ENCODE results near the gene TMEM169. TPM values are rescaled to one million over a fixed set of nuclear protein-coding genes. Genes with fewer than 3 reads are reported as not detected.
A peak's percentile ranks its signal among the peaks of the same experiment; 100 is the strongest.

The TMEM169 gene
- total RNA-seq, 2 donors from 2014 or later: 1.4 to 1.5 TPM

DNA sequence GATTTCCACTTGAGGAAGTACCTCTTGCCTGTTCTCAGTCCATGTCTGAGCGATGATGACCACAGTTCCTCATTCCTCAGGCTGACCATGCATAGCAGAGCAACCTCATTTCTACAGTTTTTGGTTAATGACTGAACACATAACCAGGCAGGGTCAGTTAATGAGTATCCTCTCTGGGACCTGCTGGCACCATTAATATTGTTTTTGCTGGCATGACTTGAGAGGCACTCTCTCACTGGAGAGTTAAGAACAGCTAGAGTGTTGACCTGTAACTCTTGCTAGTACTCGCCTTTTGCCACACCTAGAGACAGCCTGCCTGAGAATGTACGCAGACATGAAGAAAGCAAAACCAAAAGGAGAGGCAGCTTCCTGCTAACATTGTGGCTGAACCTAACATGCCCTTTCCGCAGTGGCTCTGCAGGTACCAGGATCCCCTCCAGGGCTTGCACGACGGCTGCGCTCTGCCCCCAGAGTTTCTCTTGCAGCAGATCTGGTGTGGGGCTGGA is 24.0 kb upstream of the TMEM169 start:
- peaks cover 23% of the 10 kb centered on the region for H3K4me1 Mint-ChIP-seq
- no peaks in the 10 kb centered on the region for H3K9me3 Mint-ChIP-seq
- peak overlapping the region; percentile 86 for H3K4me3 Mint-ChIP-seq
- peaks cover 25% of the 10 kb centered on the region for H3K36me3 Mint-ChIP-seq (ENCODE audit: low read depth)
- ATAC-seq (replicated peaks): peak; percentile 91
- H3K27ac Mint-ChIP-seq: peak overlapping the region; percentile 94
- no peaks in the 10 kb centered on the region for H3K27me3 Mint-ChIP-seq

DNA sequence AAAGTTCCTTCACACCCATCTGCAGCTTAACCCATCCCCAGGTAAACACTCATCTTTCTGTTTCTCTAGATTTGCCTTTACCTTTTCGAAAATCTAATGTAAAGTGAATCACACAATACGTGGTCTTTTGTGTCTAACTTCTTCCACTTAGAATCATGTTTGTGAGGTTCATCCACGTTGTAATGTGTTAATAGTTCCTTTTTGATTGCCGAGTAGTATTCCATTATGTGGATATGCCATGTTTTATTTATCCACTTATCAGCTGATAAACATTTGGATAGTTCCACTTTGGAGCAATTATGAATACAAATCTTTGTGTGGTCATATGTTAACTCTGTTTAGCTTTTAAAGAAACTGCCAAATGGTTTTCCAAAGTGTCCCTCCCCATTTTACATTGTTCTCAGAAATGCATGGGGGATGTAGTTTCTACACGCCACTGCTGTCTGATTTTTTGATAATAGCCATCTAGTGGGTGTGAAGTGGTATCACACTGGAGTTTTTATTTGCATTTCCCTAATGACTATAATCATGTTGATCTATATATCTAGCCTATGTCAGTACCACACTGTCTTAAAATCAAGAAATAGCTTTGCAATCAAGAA is 22.4 kb upstream of the TMEM169 start:
- no peak for ATAC-seq (replicated peaks)
- Mint-ChIP-seq H3K4me1 (peaks cover 23% of the 10 kb centered on the region), H3K27ac (peak overlapping the region; percentile 9), H3K36me3 (ENCODE audit: low read depth) (peaks cover 36% of the 10 kb centered on the region), H3K4me3 (peak overlapping the region; percentile 86), H3K27me3 (no peaks in the 10 kb centered on the region), H3K9me3 (no peaks in the 10 kb centered on the region)

DNA sequence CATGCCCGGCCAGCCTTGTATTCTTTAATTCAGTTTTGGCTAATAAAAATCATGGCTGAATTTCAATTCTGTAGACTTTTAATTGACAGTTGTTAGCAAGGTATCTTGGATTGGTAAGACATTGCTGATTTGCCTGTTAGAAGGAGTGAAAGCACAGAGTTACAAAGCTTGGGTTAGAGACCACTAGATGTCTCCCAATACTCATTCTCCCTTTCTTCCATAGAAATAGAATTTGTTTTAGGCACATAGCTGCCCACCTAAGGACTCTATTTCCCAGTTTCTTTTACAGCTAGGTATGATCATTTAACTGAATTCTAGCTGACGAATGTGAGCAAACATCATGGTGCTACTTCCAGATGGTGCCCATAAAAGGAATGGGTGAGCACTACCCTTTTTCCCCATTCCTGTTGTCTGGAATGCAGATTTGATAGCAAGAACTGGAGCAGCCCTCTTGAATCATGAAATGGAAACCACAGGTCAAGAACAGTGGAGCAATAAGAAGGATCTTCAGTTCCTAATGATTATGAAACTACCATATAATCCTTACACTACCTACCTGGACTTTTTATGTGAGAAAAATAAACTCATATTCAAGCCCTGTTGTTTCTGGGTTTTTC is 17.6 kb upstream of the TMEM169 start:
- Mint-ChIP-seq H3K27me3 (no peaks in the 10 kb centered on the region), H3K4me3 (no peak overlapping the region), H3K27ac (no peak overlapping the region), H3K9me3 (no peaks in the 10 kb centered on the region), H3K4me1 (peaks cover 7% of the 10 kb centered on the region), H3K36me3 (ENCODE audit: low read depth) (peaks cover 46% of the 10 kb centered on the region)
- ATAC-seq (replicated peaks): no peak

DNA sequence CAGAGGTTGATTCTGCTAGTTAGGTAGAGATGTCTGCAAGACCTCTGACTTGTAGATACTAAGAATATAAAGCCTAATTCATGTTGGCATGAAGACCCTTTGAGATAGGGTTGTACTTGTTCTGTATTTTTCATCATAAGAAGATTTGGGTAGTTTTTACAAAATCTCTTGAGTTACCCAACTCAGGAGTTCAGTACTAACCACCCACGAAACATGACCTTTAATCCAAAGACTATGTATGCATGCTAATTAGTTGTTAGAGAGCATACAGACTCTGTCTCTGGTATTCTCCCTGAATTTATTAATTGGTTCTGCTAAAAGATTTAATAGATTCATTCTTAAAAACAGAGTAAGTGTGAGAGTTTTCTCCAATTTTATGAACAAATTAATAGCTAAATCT is 17.1 kb upstream of the TMEM169 start:
- Mint-ChIP-seq H3K27ac (no peak overlapping the region), H3K9me3 (no peaks in the 10 kb centered on the region), H3K36me3 (ENCODE audit: low read depth) (peaks cover 46% of the 10 kb centered on the region), H3K4me3 (no peak overlapping the region), H3K27me3 (no peaks in the 10 kb centered on the region), H3K4me1 (peaks cover 10% of the 10 kb centered on the region)
- ATAC-seq (replicated peaks): no peak

DNA sequence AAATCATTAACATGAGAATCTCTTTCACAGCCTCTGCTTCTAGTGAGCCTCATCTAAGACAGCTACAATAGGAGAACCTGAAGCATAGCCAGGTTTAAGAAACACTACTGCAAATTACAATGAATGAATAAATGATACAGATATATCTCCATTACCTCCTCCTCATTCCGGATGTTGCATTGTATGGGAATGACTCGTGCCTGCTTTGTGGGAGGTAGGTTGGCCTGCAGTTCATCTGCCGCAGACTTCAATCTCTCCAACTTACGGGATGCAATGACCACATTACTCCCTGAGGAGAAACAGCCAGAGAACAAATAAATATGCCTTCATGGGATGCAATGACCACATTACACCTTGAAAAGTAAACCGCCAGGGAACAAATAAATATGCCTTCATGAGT is 15.5 kb upstream of the TMEM169 start:
- H3K27ac Mint-ChIP-seq: no peak overlapping the region
- peaks cover 10% of the 10 kb centered on the region for H3K4me1 Mint-ChIP-seq
- no peaks in the 10 kb centered on the region for H3K9me3 Mint-ChIP-seq
- H3K36me3 Mint-ChIP-seq (ENCODE audit: low read depth): peaks cover 46% of the 10 kb centered on the region
- no peak overlapping the region for H3K4me3 Mint-ChIP-seq
- no peak for ATAC-seq (replicated peaks)
- no peaks in the 10 kb centered on the region for H3K27me3 Mint-ChIP-seq

DNA sequence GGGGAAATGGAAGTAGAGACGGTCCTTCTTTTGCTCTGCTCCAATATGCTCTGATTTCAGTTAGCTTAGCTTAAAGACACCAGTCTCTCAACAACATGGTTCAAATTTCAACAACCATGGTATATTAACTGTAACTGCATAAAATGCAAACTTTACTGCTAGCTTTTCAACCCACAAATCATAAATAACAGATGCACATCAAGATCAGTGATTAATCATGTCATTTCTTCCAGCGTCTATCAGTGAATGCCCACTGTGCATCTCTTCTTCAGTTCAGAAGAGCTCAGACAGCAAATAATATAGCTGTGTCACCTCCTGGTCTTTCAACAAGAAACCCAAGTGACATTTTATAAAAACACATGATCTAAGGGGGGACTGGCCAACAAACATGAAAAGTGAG is 12.7 kb upstream of the TMEM169 start:
- Mint-ChIP-seq H3K4me1 (peaks cover 10% of the 10 kb centered on the region), H3K9me3 (no peaks in the 10 kb centered on the region), H3K36me3 (ENCODE audit: low read depth) (peaks cover 29% of the 10 kb centered on the region), H3K27ac (no peak overlapping the region), H3K27me3 (no peaks in the 10 kb centered on the region), H3K4me3 (no peak overlapping the region)
- ATAC-seq (replicated peaks): no peak

DNA sequence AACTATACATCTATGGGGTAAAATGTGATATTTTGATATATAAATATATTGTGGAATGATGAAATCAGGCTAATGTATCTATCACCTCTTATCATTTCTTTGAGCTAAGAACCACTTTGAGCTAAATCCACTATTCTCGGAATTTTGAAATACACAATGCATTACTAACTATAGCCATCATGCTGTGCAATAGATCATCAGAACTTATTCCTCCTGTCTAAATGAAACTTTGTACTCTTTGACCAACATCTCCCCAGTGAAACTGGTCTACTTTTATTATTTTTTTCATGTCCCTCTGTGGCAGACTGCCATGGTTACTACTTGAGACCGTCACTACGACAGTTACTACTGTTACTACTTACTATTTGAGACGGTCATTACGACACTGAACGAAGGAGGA is 11.5 kb upstream of the TMEM169 start:
- Mint-ChIP-seq H3K27ac (no peak overlapping the region), H3K36me3 (ENCODE audit: low read depth) (peaks cover 28% of the 10 kb centered on the region), H3K9me3 (no peaks in the 10 kb centered on the region), H3K4me1 (peaks cover 20% of the 10 kb centered on the region), H3K4me3 (no peak overlapping the region), H3K27me3 (no peaks in the 10 kb centered on the region)
- ATAC-seq (replicated peaks): no peak

DNA sequence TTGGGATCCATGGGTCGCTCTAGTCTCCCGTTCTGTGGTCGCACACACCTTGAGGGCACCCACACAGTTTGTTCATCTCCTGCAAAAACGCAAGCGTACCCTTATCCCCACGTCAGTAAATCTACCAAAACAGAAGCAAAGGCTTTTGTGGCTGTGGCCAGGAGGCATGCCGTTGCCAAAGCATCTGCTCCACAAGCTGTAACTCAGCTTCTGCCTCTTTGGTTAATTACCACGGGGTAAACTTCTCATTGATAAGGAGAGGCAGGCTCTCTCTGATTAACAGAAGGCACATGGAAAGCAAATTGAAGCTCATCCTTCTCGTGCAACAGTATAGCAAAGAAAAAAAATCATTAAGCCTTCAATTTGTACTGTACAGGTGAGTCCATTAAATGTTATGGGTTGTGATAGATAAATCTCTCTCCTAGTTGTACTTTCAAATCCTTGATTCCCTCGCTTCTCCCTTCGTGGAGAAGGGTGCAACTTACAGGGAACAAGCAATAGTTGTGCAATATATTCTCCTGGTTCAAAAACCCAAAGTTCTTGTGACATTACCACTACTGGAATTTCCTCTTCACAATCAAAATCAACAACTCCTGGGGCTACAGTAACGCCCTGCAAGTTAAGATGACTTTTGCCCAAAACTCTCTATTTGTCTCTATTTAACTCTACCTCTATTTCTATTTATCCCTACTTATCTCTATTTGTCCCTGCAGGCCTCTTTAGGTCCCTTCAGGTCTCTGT is 10.4 kb upstream of the TMEM169 start:
- H3K27me3 Mint-ChIP-seq: no peaks in the 10 kb centered on the region
- H3K4me1 Mint-ChIP-seq: peaks cover 25% of the 10 kb centered on the region
- no peak overlapping the region for H3K27ac Mint-ChIP-seq
- H3K4me3 Mint-ChIP-seq: no peak overlapping the region
- H3K36me3 Mint-ChIP-seq (ENCODE audit: low read depth): peaks cover 24% of the 10 kb centered on the region
- no peaks in the 10 kb centered on the region for H3K9me3 Mint-ChIP-seq
- ATAC-seq (replicated peaks): no peak

DNA sequence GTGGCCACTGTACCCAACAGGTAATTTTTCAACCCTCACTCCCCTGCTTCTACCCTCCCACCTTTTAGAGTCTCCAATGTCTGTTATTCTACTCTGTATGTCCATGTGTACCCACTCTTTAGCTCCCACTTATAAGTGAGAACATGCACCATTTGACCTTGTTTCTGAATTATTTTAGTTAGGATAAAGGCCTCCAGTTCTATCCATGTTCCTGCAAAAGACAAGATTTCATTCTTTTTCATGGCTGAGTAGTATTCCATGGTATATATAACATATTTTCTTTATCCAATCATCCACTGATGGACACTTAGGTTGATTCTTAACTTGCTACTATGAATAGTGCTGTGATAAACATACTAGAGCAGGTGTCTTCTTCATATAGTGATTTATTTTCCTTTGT is 9.2 kb upstream of the TMEM169 start:
- Mint-ChIP-seq H3K9me3 (no peaks in the 10 kb centered on the region), H3K27me3 (no peaks in the 10 kb centered on the region), H3K4me1 (peaks cover 25% of the 10 kb centered on the region), H3K36me3 (ENCODE audit: low read depth) (peaks cover 22% of the 10 kb centered on the region), H3K4me3 (no peak overlapping the region), H3K27ac (no peak overlapping the region)
- no peak for ATAC-seq (replicated peaks)

DNA sequence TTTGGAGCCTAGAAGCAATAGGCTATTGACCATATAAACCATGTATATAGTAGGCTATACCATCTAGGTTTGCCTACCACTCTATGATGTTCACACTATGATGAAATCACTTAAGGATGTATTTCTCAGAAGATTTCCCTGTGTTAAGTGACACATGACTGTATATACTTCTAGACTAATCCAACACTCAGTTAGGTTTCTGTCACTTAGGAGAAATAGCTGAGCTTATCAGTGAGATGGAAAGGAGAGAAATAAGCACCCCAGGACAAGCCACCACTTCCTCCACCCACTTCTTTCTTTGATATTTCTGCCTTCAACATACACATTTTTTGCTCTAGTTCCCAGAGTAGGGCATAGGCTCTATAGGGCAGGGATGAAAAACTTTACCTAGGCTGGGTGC is 7.9 kb upstream of the TMEM169 start:
- Mint-ChIP-seq H3K9me3 (no peaks in the 10 kb centered on the region), H3K27me3 (no peaks in the 10 kb centered on the region), H3K27ac (peak overlapping the region; percentile 61), H3K4me3 (no peak overlapping the region), H3K36me3 (ENCODE audit: low read depth) (peaks cover 22% of the 10 kb centered on the region), H3K4me1 (peaks cover 25% of the 10 kb centered on the region)
- ATAC-seq (replicated peaks): peak; percentile 60

DNA sequence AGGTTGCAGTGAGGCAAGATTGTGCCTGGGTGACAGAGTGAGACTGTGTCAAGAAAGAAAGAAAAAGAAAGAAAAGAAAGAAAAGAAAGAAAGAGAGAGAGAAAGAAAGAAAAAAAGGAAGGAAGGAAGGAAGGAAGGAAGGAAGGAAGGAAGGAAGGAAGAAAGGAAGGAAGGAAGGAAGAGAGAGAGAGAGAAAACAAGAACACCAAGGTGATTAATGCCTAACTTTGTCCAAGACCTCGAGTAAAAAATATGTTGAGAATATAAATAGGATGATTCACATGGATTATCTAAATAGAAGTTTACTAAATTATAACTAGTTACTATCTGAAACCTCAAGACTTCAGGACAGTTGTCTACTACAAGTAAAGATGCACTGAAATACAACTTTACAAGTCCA is 7.3 kb upstream of the TMEM169 start:
- H3K4me1 Mint-ChIP-seq: peaks cover 21% of the 10 kb centered on the region
- ATAC-seq (replicated peaks): no peak
- no peak overlapping the region for H3K4me3 Mint-ChIP-seq
- no peaks in the 10 kb centered on the region for H3K27me3 Mint-ChIP-seq
- peak overlapping the region; percentile 61 for H3K27ac Mint-ChIP-seq
- H3K9me3 Mint-ChIP-seq: no peaks in the 10 kb centered on the region
- peaks cover 22% of the 10 kb centered on the region for H3K36me3 Mint-ChIP-seq (ENCODE audit: low read depth)

DNA sequence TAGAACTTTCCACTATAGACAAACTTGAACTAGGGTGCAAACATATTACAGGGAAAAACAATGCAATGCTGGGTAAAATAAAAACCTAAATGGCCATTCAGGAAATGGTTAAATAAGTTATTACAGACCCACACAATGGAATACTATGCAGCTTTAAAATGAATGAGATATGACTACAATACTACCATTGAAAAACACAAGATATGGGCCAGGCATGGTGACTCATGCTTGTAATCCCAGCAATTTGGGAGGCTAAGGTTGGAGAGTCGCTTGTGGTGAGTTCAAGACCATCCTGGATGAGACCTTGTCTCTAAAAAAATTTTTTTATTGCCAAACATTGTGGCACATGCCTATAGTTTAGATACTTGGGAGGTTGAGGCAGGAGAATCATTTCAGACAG is 6.9 kb upstream of the TMEM169 start:
- H3K36me3 Mint-ChIP-seq (ENCODE audit: low read depth): peaks cover 22% of the 10 kb centered on the region
- H3K27ac Mint-ChIP-seq: no peak overlapping the region
- H3K4me3 Mint-ChIP-seq: no peak overlapping the region
- H3K9me3 Mint-ChIP-seq: no peaks in the 10 kb centered on the region
- H3K4me1 Mint-ChIP-seq: peaks cover 21% of the 10 kb centered on the region
- H3K27me3 Mint-ChIP-seq: no peaks in the 10 kb centered on the region
- ATAC-seq (replicated peaks): no peak

DNA sequence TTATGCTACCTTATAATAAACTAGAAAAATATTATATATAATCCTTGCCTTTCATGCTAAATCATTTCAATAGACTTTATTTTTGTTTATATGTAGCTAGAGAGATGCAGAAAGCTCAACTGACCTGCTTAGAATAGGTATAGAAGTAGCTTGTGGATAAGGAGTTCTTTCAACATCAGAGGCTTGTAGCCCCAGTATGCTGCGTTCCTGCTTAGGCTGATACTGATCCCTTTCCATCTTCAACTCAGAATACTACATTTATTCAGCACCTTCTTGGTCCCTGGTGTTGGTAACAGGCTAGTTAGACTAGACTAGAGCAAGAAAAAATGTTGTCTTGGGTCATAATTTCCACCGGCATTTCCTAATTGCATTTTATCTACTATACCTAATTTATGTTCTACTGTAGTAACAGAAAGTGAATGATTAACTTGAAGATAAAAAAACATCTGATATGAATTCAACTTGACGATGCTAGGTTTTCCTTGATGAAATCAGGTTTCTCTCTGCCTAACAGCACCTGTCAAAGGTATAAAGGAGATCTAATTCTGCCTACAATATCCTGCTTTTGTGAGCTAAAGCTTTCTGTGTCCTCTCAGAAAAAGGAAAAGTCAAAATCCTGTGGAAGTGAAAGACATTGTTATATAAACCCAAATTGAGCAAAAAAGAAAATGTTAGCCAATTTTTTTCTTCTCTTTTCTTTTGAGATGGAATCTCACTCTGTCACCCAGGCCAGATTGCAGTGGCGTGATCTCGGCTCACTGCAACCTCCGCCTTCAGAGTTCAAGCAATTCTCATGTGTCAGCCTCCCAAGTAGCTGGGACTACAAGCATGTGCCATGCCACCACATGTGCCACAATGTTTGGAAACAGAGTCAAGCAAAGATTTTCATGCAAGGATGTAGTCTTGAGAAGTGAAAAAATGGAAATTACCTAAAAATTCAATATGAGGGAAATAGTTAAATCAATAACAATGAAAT is 5.9 kb upstream of the TMEM169 start:
- Mint-ChIP-seq H3K27me3 (no peaks in the 10 kb centered on the region), H3K4me3 (no peak overlapping the region), H3K27ac (peak overlapping the region; percentile 41), H3K36me3 (ENCODE audit: low read depth) (peaks cover 22% of the 10 kb centered on the region), H3K9me3 (no peaks in the 10 kb centered on the region), H3K4me1 (peaks cover 25% of the 10 kb centered on the region)
- no peak for ATAC-seq (replicated peaks)

DNA sequence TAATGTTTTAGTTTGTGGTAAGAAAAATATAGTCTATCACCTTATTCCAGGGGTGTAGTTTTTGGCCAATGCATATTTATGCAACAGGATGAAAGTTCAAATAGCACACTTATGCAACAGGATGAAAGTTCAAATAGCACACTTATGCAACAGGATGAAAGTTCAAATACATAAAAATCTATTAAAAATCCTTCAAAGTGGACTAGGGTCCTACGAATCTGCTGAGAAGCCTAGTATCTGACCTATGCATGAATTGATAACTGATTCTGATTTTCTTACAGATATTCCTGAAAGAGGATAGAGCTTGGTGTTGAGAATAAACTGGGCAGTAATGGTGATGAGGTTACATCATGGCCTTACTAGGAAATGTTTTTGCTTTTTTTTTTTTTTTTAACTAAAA is 2.9 kb upstream of the TMEM169 start:
- H3K9me3 Mint-ChIP-seq: no peaks in the 10 kb centered on the region
- no peak for ATAC-seq (replicated peaks)
- H3K36me3 Mint-ChIP-seq (ENCODE audit: low read depth): peaks cover 20% of the 10 kb centered on the region
- H3K27me3 Mint-ChIP-seq: no peaks in the 10 kb centered on the region
- H3K4me3 Mint-ChIP-seq: no peak overlapping the region
- peaks cover 44% of the 10 kb centered on the region for H3K4me1 Mint-ChIP-seq
- H3K27ac Mint-ChIP-seq: no peak overlapping the region
